HG03565 (cell line): Measurements from ENCODE around the gene PAQR5.
"Not testable (repeated sequence)": the region's sequence is repeated elsewhere in the genome, so short reads cannot be mapped to it uniquely, and the experiment has no call there.

ENCODE experiments used
- ATAC-seq: cut with Tn5 transposase; IDR thresholded peaks from one replicate; pipeline ENCODE4 v1.9.1; 2021; ENCODE audit warnings: mild to moderate bottlenecking, moderate library complexity; ENCODE audit not compliant: unreplicated experiment

Gene PAQR5

DNA sequence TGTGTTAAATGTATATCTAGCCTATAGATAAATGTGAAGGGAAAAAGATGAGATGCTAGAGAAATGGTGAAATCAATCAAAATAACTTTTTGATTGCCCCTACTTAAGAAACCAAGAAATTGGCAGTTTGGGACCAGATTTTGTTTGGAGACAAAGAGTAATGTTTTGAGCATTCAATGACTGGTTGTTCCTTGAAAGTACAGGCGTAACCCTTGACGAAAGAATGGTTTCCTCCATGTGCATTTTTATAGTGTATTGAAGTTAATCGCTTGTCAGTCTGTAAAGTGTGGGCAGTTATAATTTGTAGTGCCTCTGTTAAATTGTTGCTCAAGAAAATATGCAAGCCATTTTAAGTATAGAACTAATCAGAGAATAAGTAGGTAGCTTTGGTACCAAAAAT, 116.7 kb downstream of the PAQR5 start:
- no peak for ATAC-seq

DNA sequence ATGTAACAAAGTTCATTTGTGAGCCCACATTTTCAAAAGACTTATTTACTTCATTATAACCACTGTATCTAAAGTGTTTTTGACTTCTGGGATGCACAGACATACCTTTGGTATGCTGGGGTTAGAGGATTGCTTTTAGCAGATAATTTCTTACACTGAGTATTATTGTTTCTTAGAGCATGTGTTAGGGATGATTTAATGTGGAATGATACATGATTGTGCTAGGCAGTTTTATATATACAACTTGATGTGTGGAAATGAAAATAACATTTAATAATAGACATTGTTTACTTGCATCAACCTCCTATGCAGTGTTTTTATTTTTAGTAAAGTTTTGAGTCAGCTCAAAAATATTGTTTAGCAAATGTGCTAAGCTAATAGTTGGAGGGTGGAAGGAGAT, 118.9 kb downstream of the PAQR5 start:
- ATAC-seq: no peak

DNA sequence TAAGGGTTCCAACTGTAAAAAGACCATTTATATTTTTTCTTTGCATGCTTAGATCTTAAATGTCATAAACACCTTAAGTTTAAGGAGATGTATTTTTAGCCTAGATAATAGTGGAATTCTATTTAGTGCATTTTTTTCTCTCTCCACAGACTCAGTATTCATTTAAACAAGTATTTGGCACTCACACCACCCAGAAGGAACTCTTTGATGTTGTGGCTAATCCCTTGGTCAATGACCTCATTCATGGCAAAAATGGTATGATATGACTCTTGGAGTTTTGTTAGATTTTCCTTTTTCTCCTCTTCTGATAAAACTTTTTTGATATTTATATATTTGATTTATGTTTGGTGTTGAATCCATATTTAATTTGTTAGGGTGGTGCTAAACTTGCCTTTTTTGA, 122.8 kb downstream of the PAQR5 start:
- ATAC-seq: no peak

DNA sequence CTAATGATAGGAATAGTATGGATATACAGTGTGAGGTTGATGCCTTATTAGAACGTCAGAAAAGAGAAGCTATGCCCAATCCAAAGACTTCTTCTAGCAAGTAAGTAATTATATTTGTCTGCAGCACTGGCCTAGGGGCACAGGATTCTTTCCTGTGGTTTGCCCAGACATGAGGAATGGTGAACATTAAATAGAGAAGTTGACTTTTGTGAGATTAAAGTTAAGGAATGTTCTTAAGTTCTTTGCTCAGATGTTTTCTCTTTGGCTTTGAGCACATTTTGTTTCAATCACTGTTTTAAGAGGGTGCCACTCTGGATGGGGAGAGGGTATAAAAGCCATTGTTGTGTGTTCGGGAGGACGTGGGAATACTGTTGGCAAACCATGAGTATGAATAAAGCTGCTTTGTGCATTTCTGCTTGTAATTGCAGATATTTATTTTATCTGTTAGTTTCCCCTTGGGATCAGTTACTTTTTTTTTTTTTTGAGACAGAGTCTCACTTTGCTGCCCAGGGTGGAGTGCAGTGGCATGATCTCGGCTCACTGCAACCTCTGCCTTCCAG, 123.7 kb downstream of the PAQR5 start:
- no peak for ATAC-seq

DNA sequence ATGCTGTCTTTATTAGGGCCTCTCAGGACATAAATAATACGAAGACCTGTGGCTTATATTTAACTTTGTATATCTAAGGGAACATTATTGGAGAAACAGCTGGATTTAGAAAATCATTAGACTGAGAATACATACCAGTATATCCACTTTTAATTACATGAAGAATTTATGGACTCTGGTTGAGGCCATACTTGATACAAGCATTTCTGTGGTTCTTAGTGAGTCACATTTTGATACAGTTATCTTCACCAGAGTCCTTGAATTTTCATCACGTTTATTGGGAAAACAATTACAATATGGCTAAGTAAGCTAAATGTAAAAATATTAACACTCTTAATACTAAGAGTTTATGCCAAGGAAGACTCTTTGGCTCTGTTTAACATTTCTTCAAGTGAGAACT, 125.3 kb downstream of the PAQR5 start:
- no peak for ATAC-seq

DNA sequence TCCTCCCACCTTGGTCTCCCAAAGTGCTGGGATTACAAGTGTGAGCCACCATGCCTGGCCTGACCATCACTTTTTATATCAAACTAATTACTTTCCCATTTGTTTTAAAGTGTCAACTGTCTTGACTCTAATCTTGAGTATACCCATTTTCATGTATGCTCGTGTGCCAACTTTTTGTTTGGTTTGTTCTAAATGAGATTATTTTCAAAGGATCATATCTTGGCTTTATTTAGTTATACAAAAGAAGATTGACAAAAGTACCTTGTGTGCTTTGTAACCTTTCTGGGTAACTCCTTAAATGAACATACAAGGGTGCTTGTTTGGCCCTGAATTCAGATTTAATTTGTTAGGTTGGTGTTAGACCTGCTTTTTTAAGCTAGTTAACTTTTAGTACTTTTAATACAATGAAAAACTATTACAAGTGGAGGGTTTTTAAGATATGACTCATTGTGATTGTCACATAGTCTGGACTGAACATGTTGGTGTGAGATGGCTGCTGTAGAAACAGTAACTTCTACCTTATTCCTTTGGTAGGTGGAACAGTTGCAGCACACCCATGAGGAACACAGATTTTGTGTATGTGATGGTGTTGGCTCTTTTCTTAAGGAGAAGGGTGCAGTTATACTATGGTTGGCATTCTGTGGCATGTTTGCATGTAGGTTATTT, 126.2 kb downstream of the PAQR5 start:
- no peak for ATAC-seq

DNA sequence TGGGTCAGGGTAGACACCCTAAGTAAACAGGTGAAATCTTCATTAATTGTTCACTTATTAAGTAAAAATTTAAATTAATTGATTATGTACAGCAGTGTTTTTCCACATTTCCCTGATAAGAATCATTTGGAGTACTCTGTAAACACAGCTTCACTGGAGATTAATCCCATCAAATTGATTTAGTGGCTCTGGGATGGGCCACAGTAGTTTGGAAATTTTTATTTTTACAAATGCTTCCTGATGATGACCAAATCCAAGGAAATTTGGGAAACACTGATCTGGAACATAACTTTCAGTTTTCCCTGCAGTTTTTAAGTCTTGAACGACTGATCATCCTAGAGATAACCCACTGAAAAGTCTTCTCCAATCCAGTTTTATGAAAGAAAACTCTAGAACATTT, 135.1 kb downstream of the PAQR5 start:
- no peak for ATAC-seq

DNA sequence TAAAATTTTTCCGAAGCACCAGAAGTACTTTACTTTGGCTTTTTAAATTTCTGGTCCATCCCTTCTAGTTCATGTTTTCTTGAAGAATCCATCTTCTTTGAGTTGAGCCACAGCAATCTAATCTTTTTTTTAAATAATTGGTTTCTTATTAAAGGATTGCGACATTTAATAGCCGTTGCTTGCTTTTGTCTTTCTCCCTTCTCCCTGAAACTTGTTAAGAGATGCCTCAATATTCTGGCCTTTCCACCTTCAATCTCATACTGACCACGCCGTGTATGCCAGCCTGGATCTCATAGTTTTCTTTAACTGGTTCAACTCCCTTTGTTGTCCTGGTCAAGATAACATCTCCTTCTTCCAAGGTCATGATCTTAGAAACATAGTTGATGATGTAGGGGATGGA, 135.5 kb downstream of the PAQR5 start:
- ATAC-seq: no peak

DNA sequence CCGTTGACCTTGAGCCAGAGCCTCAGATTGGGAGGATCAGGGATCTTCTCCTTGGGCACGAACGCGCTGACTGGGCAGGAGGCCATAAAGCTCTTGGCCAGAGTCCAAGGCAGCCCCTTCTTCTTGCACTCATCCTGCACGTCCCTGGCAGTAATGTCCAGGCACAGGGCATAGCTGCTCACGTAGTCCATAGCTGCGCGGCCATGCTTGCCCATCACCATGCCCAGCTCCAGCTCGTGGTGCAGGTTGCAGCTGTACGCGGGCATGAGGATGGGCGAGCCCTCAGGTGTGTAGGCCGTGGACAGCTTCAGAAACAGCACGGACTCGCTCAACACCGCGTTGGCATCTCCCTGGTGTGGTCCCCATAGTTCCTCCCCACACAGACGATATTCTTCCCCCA, 136.0 kb downstream of the PAQR5 start:
- ATAC-seq: no peak

DNA sequence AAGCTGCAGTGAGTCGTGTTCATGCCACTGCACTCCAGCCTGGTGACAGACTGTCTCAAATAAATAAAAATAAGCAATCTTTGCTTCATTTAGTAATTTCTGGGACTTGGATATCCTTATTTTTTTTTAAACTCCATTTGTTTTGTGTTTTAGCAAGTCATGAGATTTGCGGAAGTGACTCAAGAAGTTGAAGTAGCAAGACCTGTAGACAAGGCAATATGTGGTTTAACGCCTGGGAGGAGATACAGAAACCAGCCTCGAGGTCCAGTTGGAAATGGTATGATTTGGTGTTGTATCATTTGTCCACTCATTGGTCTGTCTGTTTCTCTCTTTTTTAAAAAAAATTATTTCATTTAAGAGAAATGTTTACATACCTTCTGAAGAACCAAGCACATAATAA, 137.3 kb downstream of the PAQR5 start:
- ATAC-seq: no peak

DNA sequence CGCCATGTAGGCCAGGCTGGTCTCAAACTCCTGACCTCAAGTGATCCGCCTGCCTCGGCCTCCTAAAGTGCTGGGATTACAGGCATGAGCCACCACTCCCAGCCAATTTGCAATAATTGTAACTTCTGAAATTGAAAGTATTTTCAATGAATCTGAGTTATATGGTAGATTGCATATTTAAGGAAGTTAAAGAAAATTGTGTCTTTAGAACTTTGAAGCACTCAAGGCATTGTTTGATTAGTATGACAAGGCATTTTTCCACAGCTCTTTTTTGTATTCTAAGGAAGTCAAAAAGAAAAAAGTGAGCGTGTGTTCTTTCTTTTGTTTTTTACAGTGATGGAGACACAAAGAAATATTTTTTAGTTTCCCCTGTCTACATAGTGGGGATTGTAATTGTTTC, 138.2 kb downstream of the PAQR5 start:
- no peak for ATAC-seq

DNA sequence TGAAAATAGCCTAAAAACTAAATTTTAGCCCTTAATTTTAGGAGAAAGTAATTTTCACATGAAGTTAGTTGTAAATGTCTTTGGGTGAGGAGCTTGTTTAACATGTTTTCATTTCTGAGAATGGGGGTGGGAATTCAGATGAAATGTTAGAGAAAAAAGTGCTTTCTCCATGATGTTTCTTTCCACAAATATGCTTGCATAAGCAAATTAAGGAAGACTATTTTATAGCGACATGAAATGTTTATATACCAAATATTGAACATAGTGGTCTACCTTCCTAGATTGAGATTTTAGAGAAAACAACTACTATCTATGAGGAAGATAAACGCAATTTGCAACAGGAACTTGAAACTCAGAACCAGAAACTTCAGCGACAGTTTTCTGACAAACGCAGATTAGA, 140.9 kb downstream of the PAQR5 start:
- ATAC-seq: no peak

DNA sequence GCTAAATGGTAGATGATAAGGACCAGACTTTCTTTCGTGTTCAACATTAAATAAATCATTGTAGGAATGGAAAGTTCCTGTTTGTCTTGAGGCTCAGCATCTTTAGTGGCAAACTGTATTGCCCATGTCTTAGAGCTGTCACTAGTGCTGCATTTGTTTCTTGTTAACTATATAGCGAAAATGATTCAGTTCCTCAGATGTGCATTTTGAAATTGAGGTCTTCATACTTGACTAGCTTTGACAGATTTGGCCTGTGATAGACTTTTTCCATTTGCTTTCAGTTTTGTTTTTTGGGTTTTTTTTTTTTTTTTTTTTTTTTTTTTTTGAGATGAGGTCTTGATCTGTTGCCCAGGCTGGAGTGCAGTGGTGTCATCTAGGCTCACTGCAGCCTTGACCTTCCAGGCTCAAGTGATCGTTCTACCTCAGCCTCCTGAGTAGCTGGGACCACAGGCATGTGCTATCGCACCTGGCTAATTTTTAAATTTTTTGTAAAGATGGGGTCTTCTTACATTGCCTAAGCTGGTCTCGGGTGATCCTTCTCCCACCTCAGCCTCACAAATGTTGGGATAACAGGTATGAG, 144.4 kb downstream of the PAQR5 start:
- peak; percentile 40 for ATAC-seq

DNA sequence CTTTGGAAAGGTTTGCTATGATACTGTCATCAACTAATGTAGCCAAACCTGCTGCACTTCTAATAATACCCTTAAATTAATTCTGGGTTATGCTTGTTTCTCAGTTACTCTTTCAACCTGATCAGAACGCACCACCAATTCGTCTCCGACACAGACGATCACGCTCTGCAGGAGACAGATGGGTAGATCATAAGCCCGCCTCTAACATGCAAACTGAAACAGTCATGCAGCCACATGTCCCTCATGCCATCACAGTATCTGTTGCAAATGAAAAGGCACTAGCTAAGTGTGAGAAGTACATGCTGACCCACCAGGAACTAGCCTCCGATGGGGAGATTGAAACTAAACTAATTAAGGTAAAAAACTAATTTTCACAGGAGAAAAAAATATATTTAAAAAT, 146.0 kb downstream of the PAQR5 start:
- ATAC-seq: no peak

DNA sequence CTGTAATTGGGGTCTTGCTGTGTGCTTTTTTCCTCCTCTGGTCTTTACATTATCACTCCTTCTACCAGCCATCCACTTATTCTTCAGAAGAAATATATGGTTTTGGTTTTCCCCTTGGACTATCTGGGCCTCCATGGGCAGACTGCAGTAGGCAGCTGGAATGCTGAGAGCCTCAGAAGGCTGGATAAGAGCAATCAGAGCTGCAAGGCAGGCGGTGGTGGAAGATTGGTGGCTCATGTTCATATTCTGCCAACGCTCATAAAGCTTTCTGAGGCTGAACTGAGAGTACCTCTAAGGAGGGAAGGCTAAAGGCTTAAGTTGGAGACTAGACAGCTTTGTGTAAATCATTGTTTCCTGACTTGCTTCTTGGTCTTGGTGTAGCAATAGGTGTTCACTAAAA, 148.2 kb downstream of the PAQR5 start:
- no peak for ATAC-seq

DNA sequence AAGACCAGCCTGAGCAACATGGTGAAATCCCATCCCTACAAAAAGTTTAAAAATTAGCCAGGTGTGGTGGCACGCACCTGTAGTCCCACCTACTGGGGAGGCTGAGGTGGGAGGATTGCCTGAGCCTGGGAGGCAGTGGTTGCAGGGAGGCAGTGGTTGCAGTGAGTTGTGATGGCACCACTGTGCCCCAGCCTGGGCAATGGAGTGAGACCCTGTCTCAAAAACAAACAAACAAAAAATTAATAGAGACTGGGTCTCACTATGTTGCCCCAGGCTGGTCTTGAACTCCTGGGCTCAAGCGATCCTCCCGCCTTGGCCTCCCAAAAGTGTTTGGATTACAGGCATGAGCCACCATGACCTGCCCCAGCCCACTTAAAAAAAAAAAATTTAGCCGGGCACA, 151.5 kb downstream of the PAQR5 start:
- ATAC-seq: not testable (repeated sequence)

DNA sequence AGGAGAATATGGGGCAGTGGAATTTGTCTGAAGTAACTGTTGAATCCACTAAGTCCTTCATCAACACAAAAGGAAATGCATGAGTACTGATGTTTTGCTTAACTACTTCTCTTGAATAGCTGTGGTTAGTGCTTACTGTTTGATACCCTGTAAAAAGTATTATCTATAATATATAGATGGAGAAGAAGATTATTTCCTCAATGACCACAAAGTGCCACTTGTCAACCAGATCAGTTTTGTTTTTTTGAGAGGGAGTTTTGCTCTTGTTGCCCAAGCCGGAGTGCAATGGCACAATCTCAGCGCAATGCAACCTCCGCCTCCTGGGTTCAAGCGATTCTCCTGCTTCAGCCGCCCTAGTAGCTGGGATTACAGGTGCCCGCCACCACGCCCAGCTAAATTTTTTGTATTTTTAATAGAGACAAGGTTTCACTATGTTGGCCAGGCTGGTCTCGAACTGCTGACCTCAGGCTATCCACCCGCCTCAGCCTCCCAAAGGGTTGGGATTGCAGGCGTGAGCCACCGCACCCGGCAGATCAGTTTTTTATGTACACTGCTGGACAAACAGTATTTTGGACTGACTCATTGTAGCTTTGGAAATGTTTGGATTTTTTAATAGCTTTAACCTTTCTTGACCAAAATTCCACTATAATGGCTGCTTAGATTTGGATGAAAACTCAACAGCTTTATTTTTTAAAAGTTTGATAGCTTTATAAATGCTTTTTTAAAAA, 152.4 kb downstream of the PAQR5 start:
- no peak for ATAC-seq

DNA sequence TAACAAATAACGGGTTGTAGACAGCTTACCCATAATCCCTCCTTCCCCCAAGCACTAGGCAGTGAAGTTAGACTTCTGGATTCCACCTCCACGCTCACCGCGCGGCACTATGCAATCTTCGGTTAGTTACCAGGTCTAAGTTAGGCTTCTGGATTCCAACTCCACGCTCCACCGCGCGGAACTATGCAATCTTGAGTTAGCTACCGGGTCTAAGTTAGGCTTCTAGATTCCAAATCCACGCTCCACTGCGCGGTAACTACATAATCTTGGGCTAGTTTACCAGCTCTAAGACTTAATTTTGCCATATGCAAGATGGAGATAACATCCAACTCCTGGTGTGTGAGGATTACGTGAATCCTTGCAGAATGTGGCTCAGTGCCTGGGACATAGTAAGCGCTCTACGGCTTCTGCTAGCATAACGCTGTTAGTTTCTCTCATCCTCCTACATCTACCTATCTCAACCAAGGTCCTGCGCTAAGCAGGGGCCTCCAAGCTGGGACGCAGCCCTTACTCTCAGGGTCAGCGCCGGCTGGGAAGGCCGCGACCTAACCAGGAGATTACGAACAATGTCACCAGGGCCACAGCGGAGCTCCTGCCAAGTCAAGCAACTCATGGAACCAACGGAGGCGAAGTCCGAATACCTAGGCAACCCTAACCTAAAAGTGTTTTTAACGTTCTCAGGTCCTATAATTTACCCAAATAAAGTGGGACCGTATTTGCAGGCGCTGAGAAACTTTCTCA, 153.4 kb downstream of the PAQR5 start:
- ATAC-seq: peak; percentile 15

DNA sequence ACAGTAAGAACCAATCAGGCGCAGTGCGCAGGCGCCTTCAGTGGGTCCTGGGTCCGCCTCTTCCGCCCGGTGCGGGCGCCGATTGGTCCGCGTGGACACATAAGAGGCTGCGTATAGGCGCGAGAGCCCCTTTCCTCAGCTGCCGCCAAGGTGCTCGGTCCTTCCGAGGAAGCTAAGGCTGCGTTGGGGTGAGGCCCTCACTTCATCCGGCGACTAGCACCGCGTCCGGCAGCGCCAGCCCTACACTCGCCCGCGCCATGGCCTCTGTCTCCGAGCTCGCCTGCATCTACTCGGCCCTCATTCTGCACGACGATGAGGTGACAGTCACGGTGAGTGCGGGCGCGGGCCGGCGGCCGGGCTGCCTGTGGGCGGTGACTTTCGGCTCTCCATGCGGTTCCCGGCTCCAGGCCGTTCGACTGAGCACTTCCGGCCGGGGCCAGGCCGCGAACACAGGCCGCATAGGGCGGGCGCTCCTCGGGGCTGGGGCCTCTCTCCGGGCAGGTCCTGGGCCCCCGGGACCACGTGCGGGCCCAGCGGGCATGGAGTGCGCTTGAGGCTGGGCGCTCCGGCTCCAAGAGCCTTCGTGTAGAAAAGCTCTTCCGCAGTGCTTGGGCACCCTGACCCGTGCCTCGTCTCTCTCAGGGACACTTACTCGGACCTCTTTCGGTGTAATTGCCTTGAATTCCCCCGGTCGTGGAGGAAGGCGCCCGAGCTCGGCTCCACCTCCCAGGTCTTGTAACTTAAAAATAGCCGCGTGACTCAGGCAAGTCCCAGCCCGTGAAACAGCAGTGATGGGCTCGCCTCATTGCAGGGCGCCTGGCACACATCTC, 154.2 kb downstream of the PAQR5 start, which contains the start of gene RPLP1:
Gene RPLP1 (plus strand): TSS at position 127 of the 830 bp plus-strand sequence. CDS start 131 bp downstream, at position 258.
- ATAC-seq: peak; percentile 76

DNA sequence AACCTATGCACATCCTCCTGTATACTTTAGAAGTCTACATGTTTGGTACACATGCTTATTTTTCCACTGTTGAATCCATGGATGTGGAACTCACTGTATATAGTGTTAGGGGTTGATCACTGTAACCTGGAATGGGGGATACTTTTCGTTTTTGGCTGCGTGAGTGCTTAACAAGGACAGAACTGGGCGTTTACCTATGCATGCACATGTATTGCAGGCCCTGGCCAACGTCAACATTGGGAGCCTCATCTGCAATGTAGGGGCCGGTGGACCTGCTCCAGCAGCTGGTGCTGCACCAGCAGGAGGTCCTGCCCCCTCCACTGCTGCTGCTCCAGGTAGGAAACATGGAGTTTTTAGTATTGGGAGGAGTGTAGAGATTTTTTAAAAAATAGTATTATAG, 156.2 kb downstream of the PAQR5 start:
- no peak for ATAC-seq
